ENCODE data around the gene CAMK1. TPM values are rescaled to one million over a fixed set of nuclear protein-coding genes. Genes with fewer than 3 reads are reported as not detected.

The CAMK1 gene
- total and polyA plus RNA-seq, 2 donors (not counting 3 experiments of a cell fraction or from before 2014, with no cell fraction given) = 23.5 to 28.4 TPM

GRCh38 chr3:9803494-9803893 is 33.7 kb upstream of the CAMK1 start:
- H3K9me3 ChIP-seq (replicated peaks; ENCODE audit: control insufficient read depth, insufficient read depth, low read length) = no peaks in the 10 kb centered on the region
- TF ChIP-seq, protein P1, sequence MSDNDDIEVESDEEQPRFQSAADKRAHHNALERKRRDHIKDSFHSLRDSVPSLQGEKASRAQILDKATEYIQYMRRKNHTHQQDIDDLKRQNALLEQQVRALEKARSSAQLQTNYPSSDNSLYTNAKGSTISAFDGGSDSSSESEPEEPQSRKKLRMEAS (IDR thresholded peaks at IDR 0.05; ENCODE audit: insufficient read depth, insufficient read length) = no peak
- no peak for TF ChIP-seq EZH2 (IDR thresholded peaks at IDR 0.05; ENCODE audit: borderline replicate concordance, low read depth, low read length, severe bottlenecking)
- no peak for TF ChIP-seq MYC (IDR thresholded peaks at IDR 0.05; ENCODE audit: low read depth, low read length)
- no peak for TF ChIP-seq JUN (IDR thresholded peaks at IDR 0.05; ENCODE audit: borderline replicate concordance, insufficient read depth, insufficient read length, low read depth)
- no peak for TF ChIP-seq FOS (IDR thresholded peaks at IDR 0.05; ENCODE audit: borderline replicate concordance, insufficient read depth, low read length)
- TF ChIP-seq POLR2A (IDR thresholded peaks at IDR 0.05; ENCODE audit: low read depth, low read length) = no peak
- TF ChIP-seq, protein P2, sequence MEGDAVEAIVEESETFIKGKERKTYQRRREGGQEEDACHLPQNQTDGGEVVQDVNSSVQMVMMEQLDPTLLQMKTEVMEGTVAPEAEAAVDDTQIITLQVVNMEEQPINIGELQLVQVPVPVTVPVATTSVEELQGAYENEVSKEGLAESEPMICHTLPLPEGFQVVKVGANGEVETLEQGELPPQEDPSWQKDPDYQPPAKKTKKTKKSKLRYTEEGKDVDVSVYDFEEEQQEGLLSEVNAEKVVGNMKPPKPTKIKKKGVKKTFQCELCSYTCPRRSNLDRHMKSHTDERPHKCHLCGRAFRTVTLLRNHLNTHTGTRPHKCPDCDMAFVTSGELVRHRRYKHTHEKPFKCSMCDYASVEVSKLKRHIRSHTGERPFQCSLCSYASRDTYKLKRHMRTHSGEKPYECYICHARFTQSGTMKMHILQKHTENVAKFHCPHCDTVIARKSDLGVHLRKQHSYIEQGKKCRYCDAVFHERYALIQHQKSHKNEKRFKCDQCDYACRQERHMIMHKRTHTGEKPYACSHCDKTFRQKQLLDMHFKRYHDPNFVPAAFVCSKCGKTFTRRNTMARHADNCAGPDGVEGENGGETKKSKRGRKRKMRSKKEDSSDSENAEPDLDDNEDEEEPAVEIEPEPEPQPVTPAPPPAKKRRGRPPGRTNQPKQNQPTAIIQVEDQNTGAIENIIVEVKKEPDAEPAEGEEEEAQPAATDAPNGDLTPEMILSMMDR (IDR thresholded peaks at IDR 0.05; ENCODE audit: extremely low read depth in 1 of 2, insufficient read depth in 1 of 2, low read depth in 1 of 2, low read length in 2 of 2) = no peak
- TF ChIP-seq GATA2 (IDR thresholded peaks at IDR 0.05; ENCODE audit: insufficient read depth, insufficient read length, low read depth, low read length) = no peak
- TF ChIP-seq POLR2AphosphoS5 (IDR thresholded peaks at IDR 0.05; ENCODE audit: insufficient read depth, low read depth, low read length) = no peak
- no peak for DNase-seq (ENCODE audit: low read depth, low spot score)
- H3K4me3 ChIP-seq (replicated peaks in 1 of 3; ENCODE audit: insufficient read depth in 1 of 3, low read depth in 1 of 3, low read length in 3 of 3) = no peak overlapping the region
- H3K27ac ChIP-seq (ENCODE audit: insufficient read depth, low read depth, low read length) = no peak overlapping the region
- H3K27me3 ChIP-seq (ENCODE audit: control insufficient read depth in 2 of 2, insufficient read depth in 2 of 2, low read length in 2 of 2) = no peaks in the 10 kb centered on the region
- BruUV-seq (replicated peaks) = no TSS peak
- no peaks in the 10 kb centered on the region for H3K4me1 ChIP-seq (ENCODE audit: control insufficient read depth, extremely low read depth, insufficient read depth, low read length)
- no peaks in the 10 kb centered on the region for H3K79me2 ChIP-seq (ENCODE audit: control insufficient read depth, insufficient read depth, low read length)
- dilution Hi-C loops (cut with MboI; ENCODE audit: extremely low pct_ligation_motif_present, low sequenced_read_pairs) = no loop called here
- H3K36me3 ChIP-seq (ENCODE audit: control insufficient read depth in 2 of 2, extremely low read depth in 1 of 2, insufficient read depth in 2 of 2, low read length in 2 of 2) = peaks cover 36 to 53% of the 10 kb centered on the region in 2 experiments
- ChIA-PET POLR2A (no interaction called here), CTCF (interaction anchor here (1.4 kb wide), 1 partner anchor 11 kb away, joined by 4 read pairs; the partner anchor contains the start of gene ARPC4)
- H3K9me1 ChIP-seq (replicated peaks; ENCODE audit: control insufficient read depth, extremely low read depth, insufficient read depth, low read length) = no peaks in the 10 kb centered on the region
- intact Hi-C loops (cut with micrococcal nuclease) = loop anchor here (10.0 kb wide), 1 partner anchor 299 kb away; no protein-coding TSS in a partner anchor
- H3K4me2 ChIP-seq (ENCODE audit: insufficient read depth, low read length) = no peak overlapping the region
- H2AFZ ChIP-seq (ENCODE audit: low read depth, low read length) = no peak overlapping the region
- H3K9ac ChIP-seq (replicated peaks; ENCODE audit: extremely low read depth, insufficient read depth, low read length) = no peak overlapping the region
- no peak for FAIRE-seq
- H4K20me1 ChIP-seq (replicated peaks; ENCODE audit: control insufficient read depth, extremely low read depth, insufficient read depth, low read length) = no peaks in the 10 kb centered on the region
